Skin epidermis (tissue), 12 donors: ENCODE results near the gene GGTA1.
A peak's percentile ranks its signal among the peaks of the same experiment; 100 is the strongest.
"Not testable (repeated sequence)": the region's sequence is repeated elsewhere in the genome, so short reads cannot be mapped to it uniquely, and the experiment has no call there.

Experiments used
- H3K27ac ChIP-seq, 21 experiments: fragments of 200-600 bp; sonication (generic) in 11 of 21; one replicate each; pipeline ENCODE4 v1.5.0; 2020; ENCODE audit warnings: mild to moderate bottlenecking in 3 of 21, inconsistent platforms in 2 of 21, moderate library complexity in 2 of 21
- H3K4me3 ChIP-seq, 7 experiments: fragments of 200-600 bp; sonication (generic) in 2 of 7; one replicate each; pipeline ENCODE4 v1.5.0; 2020; ENCODE audit warnings: inconsistent platforms in 2 of 7, mild to moderate bottlenecking in 2 of 7, moderate library complexity in 1 of 7

Gene GGTA1

GRCh38 chr9:121499427-121500164, at the start of gene GGTA1:
GGTA1 (minus strand) TSS chr9:121499844; CDS start chr9:121467922, 31,922 bp downstream.
- peak within 1 kb of the TSS; percentile 41 to 64 (median 46) for H3K4me3 ChIP-seq
- peak within 1 kb of the TSS; percentile 70 to 92 (median 85) for H3K27ac ChIP-seq

- H3K27ac ChIP-seq = no peak overlapping the region
- no peak overlapping the region for H3K4me3 ChIP-seq
These were observed 49.0 kb upstream of the GGTA1 start for GRCh38 chr9:121548666-121549065.

DNA sequence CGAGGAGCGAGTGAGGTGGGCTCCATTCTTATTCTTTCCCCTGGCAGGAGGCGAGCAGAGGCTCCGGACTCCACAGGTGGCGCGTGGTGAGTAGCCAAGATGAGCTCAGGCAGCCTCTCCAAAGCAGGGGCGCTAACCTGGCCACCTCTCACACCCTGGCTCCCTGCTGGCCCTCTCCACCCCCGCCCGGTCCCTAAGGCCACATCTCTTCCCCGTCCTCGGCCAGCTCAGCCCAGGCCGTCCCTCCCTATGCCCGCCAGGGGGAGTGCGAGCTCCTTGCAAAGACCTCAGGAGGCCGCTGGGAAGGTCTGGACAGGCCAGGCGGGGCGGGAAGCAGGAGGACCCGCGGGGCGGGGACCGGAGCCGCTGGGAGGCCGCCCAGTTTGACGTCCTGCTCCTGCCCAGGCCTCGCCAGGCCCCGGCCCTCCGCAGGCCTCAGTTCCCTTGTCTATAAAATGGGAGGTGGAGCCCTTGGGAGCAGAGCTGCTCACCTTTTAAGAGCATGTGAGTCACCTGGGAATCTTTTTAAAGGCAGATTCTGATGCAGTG, 46.3 kb upstream of the GGTA1 start:
- H3K27ac ChIP-seq = peak overlapping the region in 4 of 21 experiments; percentile 26 to 34 (median 28)
- peak overlapping the region in 1 of 7 experiments; percentile 2 for H3K4me3 ChIP-seq

GRCh38 chr9:121545150-121545874, 45.7 kb upstream of the GGTA1 start:
- no peak overlapping the region for H3K4me3 ChIP-seq
- H3K27ac ChIP-seq = no peak overlapping the region

GRCh38 chr9:121542025-121542424, 42.4 kb upstream of the GGTA1 start:
- Histone ChIP-seq H3K27ac (no peak overlapping the region), H3K4me3 (no peak overlapping the region)

DNA sequence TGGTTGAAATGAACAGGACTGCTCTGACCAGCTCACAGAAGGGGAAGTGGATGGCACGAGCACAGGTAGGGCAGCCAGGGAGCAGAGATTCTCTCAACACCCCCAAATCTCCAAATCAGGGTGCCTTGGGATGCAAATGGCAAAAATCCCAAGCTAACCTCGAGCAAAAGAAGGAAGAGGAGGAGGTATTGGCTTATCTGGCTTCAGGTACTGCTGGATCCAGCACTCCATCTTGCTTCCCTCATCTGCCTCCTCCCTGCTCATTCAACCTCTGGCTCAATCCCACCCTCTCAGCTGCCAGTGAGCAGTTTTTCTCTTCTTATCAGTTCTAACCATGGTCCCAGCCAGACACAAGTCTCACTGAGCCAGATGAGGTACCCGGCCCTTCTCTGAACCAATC, 41.6 kb upstream of the GGTA1 start:
- no peak overlapping the region for H3K4me3 ChIP-seq
- H3K27ac ChIP-seq = no peak overlapping the region

GRCh38 chr9:121538221-121538620, 38.6 kb upstream of the GGTA1 start:
- H3K4me3 ChIP-seq = no peak overlapping the region
- H3K27ac ChIP-seq = no peak overlapping the region

GRCh38 chr9:121537283-121537682, 37.6 kb upstream of the GGTA1 start:
- H3K4me3 ChIP-seq = no peak overlapping the region
- H3K27ac ChIP-seq = peak overlapping the region in 1 of 21 experiments; percentile 63

DNA sequence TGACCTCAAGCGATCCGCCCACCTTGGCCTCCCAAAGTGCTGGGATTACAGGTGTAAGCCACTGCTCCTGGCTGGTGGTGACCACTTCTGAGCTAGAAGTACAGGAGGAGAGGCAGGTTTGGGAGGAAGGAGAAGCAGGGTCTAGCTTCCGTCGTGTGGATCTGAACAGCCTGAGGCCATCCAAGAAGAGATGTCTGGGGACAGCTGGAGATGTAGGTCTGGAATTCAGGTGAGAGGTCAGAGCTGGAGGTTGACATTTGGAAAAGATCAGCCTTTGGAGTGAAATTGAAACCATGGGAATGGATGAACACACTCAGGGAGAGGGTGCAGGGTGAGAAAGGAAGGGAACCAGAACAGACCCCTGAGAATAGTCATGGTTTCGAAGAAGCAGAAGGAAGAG, 33.2 kb upstream of the GGTA1 start:
- no peak overlapping the region for H3K27ac ChIP-seq
- no peak overlapping the region for H3K4me3 ChIP-seq

GRCh38 chr9:121529237-121529987, 29.8 kb upstream of the GGTA1 start:
- peak overlapping the region in 13 of 21 experiments; percentile 0 to 51 (median 13) for H3K27ac ChIP-seq
- H3K4me3 ChIP-seq = no peak overlapping the region

DNA sequence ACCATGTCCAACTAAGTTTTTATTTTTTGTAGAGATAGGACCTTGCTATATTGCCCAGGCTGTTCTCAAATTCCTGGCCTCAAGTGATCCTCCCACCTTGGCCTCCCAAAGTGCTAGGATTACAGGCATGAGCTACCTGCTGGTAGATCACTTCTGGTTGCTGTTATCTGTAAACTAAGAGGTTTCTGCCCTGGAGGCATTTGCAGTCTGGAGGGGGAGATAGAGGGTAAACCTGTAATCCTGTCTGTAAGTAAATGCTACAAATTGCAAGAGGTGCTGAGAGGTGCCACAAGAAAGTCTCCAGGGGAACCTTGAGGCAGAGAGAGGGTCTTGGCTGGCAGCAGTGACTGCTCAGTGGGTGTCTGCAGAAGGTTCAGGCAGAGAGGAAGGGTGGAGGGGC, 29.0 kb upstream of the GGTA1 start:
- no peak overlapping the region for H3K4me3 ChIP-seq
- peak overlapping the region in 4 of 21 experiments; percentile 5 to 33 (median 8) for H3K27ac ChIP-seq

DNA sequence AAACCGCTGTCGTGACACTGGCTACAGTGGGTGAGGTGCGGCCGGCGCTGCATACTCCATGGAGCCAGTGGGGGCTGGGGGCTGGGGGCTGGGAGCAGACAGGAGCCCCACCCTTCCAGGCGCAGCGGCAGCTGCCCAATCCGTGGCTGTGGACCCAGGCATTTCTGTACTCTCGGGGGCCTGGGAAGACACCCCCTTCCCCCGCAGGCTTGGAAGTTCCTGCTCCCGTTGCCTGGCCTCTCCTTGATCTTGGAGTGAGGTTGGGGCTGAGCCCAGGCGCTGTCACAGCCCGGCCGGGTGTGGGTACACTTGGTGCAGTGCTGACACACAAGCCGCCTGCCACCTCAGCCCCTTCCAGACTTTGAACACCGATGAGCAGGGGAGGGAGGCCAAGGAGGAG, 27.7 kb upstream of the GGTA1 start:
- no peak overlapping the region for H3K27ac ChIP-seq

DNA sequence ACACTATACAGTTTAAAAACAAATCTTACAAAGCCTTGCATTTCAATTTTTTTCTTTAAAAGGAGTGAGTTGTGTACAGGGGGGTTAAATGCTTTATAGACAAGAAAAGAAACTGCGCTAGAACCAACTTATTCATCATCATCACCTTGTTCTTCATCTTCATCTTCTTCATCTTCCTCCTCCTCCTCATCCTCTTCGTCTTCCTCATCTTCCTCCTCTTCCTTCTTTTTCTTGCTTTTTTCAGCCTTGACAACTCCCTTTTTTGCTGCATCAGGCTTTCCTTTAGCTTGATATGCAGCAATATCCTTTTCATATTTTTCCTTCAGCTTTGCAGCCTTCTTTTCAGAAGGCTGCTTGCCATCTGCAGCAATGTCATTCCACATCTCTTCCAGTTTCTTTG, 20.0 kb upstream of the GGTA1 start:
- not testable (repeated sequence) for H3K4me3 ChIP-seq
- H3K27ac ChIP-seq = peak overlapping the region in 1 of 21 experiments; percentile 35

More for the DNA sequence above, 27.7 kb upstream of the GGTA1 start:
- no peak overlapping the region for H3K4me3 ChIP-seq

GRCh38 chr9:121518634-121519033, 19.0 kb upstream of the GGTA1 start:
- Histone ChIP-seq H3K27ac (no peak overlapping the region), H3K4me3 (no peak overlapping the region)

GRCh38 chr9:121513166-121513565, 13.5 kb upstream of the GGTA1 start:
- not testable (repeated sequence) for H3K27ac ChIP-seq, H3K4me3 ChIP-seq

DNA sequence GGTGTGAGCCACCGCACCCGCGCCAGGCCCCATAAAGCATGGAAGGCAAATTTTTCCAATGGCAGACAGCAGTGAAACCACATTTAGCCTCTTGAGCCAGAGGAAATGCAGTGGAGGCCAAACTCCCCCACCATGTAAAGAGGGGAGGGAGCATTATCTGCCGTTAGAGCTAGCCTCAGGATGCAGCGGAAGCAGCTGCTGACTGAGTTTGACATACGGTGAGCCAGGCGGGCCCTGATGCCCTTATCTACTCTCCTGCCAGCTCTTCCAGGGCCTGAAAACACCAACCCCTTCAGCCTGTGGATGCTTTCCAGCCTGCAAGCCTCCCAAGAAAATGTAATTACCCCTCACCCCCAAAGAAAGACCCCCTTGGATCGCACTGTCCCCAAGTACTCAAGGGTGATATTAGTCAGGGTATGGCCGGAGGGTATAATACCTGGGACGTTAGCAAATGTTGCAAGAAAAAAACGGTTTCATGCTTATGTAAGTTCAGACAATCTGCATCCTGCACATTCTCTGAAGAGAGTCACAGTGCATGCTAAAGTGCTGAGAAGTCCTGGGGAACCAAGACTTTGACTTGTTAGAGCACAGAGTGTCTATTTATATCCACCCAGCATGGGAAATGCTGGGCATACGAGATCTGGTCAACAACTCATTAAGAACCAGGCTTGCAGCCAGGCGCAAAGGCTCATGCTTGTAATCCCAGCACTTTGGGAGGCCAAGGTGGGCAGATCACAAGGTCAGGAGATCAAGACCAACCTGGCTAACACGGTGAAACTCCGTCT, 11.3 kb upstream of the GGTA1 start:
- Histone ChIP-seq H3K4me3 (no peak overlapping the region), H3K27ac (peak overlapping the region in 3 of 21 experiments; percentile 0 to 29 (median 3))

DNA sequence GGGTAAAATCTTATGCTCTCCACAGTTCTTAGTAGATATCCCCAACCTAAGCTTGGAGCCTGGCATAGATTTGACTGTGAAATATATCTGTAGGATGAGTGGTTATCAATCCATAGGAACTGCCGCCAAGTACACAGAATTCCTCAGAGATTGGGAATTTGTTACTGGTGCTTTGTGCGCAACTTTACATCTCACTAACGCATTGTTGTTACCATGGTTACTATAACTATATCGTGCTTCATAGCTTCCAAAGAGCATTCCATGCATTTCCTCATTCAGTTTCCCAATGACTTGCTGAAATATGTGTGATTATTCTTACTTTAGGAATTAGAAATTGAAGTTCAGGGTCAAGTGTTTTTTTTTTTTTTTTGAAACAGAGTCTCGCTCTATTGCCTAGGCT, 9.5 kb upstream of the GGTA1 start:
- H3K4me3 ChIP-seq = no peak overlapping the region
- H3K27ac ChIP-seq = peak overlapping the region in 1 of 21 experiments; percentile 17

DNA sequence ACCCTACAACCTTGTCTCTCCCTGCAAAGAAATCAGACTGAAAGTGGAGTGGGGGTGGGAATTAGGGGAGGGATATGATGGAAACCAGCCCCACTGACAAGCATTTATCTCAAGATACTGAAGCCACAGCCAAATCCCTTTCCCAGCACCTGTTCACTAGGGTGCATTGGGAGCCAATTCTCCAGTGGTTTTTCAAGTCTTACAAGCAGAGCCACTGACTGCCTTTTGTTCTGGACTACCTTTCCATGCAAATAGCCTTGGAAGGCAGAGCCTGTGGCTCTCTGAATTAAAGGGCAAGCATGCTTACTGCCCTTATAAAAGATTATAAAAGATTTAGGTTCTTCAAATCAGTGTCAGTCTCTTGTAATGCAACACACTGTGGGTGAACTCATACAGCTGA, 8.8 kb upstream of the GGTA1 start:
- H3K27ac ChIP-seq = peak overlapping the region in 2 of 21 experiments; percentile 12 to 17
- H3K4me3 ChIP-seq = no peak overlapping the region
